Body of pancreas (tissue), 4 donors: Measurements from ENCODE around the gene POLG. TPM values are rescaled to one million over a fixed set of nuclear protein-coding genes. Genes with fewer than 3 reads are reported as not detected.
A peak's percentile ranks its signal among the peaks of the same experiment; 100 is the strongest.

Source experiments
- ATAC-seq: fragments of 150-250 bp; one replicate; pipeline ENCODE4 v1.9.1; 2016
- DNase-seq, 4 donors: peaks; one replicate each; pipeline ENCODE4 v3.0.0-alpha.2; 2019
- H3K27ac ChIP-seq, 4 donors: fragments of 200-600 bp; sonication (generic); 1 replicate in 3 of 4; 2 replicates in 1 of 4; pipeline versions ENCODE4 v1.5.1 to v1.6.1; 2016 to 2019; ENCODE audit warnings: mild to moderate bottlenecking in 1 of 4, mixed read lengths in 1 of 4, moderate library complexity in 1 of 4
- H3K27me3 ChIP-seq, 2 donors: fragments of 200-600 bp; sonication (generic); one replicate each; pipeline ENCODE4 v1.6.0; 2016; ENCODE audit warnings: mild to moderate bottlenecking in 1 of 2
- H3K36me3 ChIP-seq, 2 donors: fragments of 200-600 bp; sonication (generic); replicated peaks in 1 of 2; 2 replicates each; pipeline ENCODE4 v1.5.1; 2016; ENCODE audit warnings: low read depth in 2 of 2; ENCODE audit not compliant: insufficient read depth in 1 of 2
- H3K4me1 ChIP-seq: fragments of 200-600 bp; sonication (generic); one replicate; pipeline ENCODE4 v1.6.0; 2016
- H3K4me3 ChIP-seq, 2 donors: fragments of 200-600 bp; sonication (generic); 1 replicate in 1 of 2; 2 replicates in 1 of 2; pipeline ENCODE4 v1.5.1; 2016 to 2019
- H3K9me3 ChIP-seq, 3 donors: fragments of 200-600 bp; sonication (generic); 1 replicate in 2 of 3; 2 replicates in 1 of 3; pipeline ENCODE4 v1.5.1; 2016
- POLR2A ChIP-seq, 3 donors: fragments of 450-650 bp; IDR thresholded peaks; one replicate each; pipeline ENCODE4 v1.6.1; 2016; ENCODE audit warnings: antibody characterized with exemption in 3 of 3, mild to moderate bottlenecking in 2 of 3
- WGBS, 2 donors: methylation state at CpG; one replicate each; pipeline ENCODE4 v1.1.5; 2017; 5-methylcytosine and 5-hydroxymethylcytosine counted together
- intact Hi-C: fragments of 100-400 bp; cut with DNase I; formaldehyde crosslinking; loops from one replicate; pipeline ENCODE4 v1.15.1; 2023
- total RNA-seq, 2 donors: library from RNA; depleted of rRNA; stranded (reverse); fragments of >200 nt; gene quantifications; one replicate each; pipeline ENCODE4 v1.1.0, GENCODE V29; 2016
- TF ChIP-seq, protein P1 (sequence below), 7 experiments: fragments of 450-650 bp in 4 of 7; fragments of 200-600 bp in 3 of 7; sonication (generic) in 3 of 7; IDR thresholded peaks; one replicate each; pipeline ENCODE4 v1.5.1; 2016 to 2019; ENCODE audit warnings: antibody characterized with exemption in 7 of 7

Gene POLG
- total RNA-seq, 2 donors from 2014 or later = 60.7 to 67.2 TPM

DNA sequence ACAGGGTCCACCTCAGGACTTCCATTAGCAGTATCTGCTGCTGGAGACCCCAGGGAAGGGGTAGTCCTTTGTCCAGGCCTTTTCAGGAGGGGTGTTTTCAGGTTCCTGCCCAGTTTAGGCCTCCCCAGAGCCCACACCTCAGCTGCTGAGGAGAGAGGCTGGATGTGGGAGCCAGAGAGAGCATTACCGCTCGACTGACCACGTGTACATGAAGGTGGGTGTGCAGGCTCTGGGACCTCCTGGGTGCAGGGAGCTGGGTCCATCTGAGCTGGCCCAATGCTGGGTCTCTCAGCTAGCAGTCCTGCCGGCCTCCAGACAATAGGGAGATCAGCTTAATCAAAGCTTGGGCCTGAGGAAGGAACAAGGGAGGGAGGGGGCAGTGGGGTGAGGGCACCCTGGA is 29.1 kb upstream of the POLG start:
- H3K27me3 ChIP-seq = peaks cover 0 to 69% of the 10 kb centered on the region in 2 donors
- no peaks in the 10 kb centered on the region for H3K9me3 ChIP-seq
- H3K36me3 ChIP-seq = no peaks in the 10 kb centered on the region
- intact Hi-C loops = loop anchor here (5.0 to 10.0 kb wide), 2 partner anchors 54 to 191 kb away; no protein-coding TSS in a partner anchor
- H3K27ac ChIP-seq = no peak overlapping the region
- 23 to 43% methylated on average over 1 to 4 of the region's 4 CpGs for WGBS, 2 donors
- peaks cover 33% of the 10 kb centered on the region for H3K4me1 ChIP-seq
- H3K4me3 ChIP-seq = no peak overlapping the region
- no peak for TF ChIP-seq POLR2A (IDR thresholded peaks at IDR 0.05)
- TF ChIP-seq, protein P1, sequence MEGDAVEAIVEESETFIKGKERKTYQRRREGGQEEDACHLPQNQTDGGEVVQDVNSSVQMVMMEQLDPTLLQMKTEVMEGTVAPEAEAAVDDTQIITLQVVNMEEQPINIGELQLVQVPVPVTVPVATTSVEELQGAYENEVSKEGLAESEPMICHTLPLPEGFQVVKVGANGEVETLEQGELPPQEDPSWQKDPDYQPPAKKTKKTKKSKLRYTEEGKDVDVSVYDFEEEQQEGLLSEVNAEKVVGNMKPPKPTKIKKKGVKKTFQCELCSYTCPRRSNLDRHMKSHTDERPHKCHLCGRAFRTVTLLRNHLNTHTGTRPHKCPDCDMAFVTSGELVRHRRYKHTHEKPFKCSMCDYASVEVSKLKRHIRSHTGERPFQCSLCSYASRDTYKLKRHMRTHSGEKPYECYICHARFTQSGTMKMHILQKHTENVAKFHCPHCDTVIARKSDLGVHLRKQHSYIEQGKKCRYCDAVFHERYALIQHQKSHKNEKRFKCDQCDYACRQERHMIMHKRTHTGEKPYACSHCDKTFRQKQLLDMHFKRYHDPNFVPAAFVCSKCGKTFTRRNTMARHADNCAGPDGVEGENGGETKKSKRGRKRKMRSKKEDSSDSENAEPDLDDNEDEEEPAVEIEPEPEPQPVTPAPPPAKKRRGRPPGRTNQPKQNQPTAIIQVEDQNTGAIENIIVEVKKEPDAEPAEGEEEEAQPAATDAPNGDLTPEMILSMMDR (IDR thresholded peaks at IDR 0.05) = no peak
- DNase-seq (no peak), ATAC-seq (no peak)

DNA sequence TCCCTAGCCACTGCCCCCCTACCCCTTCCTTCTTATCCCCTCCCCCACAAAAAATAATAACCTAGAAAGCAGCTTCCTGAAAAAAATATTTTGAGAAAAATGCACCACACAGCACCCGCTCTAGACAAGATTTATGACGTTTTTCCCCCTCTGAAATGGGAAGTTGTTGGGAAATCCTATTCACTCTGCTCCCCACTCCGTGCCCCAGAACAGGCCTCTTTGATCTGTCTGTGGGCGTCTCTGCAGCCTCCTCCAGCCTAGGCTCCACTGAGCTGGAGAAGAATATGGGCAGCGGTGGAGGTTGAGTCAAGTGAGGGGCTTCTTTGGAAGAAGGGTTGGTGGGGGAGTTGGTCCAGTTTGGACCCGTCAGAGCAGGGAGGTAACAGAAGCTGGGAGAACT is 28.5 kb upstream of the POLG start:
- 19 to 31% methylated on average over 6 of the region's 6 CpGs for whole genome bisulfite sequencing, 2 donors
- H3K4me1 ChIP-seq = peaks cover 38% of the 10 kb centered on the region
- intact Hi-C loops = loop anchor here (5.0 to 10.0 kb wide), 2 partner anchors 54 to 192 kb away; no protein-coding TSS in a partner anchor

DNA sequence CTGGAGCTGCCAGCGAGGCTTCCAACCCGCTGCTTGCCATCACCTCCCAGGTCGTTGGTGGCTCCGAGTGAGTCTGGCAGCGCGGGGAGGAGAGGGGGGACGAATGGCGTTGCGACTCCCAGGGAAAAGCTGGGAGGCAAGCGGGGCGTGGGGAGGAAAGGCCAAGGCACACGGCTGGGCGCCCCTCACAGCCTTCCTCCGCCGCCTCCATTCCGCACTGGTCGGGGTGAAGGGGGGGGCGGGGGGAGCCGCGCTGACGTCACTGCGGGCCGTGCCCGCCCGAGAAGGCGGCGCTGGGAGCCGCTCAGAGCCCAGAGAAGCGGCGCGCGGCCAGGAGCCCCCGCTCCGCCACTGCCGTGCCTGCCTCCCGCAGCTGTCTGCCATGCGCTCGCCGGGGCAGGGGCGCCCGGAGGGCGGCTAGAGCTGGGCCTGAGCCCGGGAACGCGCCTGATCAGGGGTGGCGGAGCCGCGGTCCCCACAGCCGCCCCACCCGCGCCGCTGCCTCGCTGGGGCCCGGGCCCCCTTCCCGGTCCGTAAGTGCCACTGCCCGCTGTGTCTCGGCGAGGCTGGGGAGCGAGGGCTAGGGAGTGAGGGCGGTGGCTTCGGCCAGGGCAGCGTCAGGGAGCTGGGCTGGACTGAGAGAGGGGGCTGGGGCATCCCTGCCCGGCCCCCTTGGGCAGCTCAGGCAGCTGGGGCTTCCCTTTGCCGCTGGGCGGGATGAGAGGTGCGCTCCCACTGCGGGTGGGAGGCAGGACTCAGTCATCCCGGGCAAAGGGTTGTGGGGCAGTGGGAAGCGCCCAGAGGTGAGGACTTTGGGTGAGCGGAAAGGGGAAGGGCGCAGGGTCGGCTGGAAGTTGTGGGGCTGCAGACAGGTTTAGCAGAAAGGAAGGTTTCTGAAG is 27.8 kb upstream of the POLG start:
- 2 to 5% methylated on average over 9 to 72 of the region's 73 CpGs for WGBS, 2 donors
- DNase-seq = no peak
- Histone ChIP-seq H3K4me1 (peaks cover 33% of the 10 kb centered on the region), H3K36me3 (no peaks in the 10 kb centered on the region), H3K27me3 (peaks cover 0 to 56% of the 10 kb centered on the region in 2 donors), H3K9me3 (no peaks in the 10 kb centered on the region), H3K27ac (no peak overlapping the region), H3K4me3 (no peak overlapping the region)
- intact Hi-C loops = loop anchor here (5.0 to 10.0 kb wide), 2 partner anchors 55 to 192 kb away; no protein-coding TSS in a partner anchor
- TF ChIP-seq POLR2A (IDR thresholded peaks at IDR 0.05) = no peak
- TF ChIP-seq, protein P1 (IDR thresholded peaks at IDR 0.05) = no peak
- no peak for ATAC-seq

More for the DNA sequence above, 28.5 kb upstream of the POLG start:
- Histone ChIP-seq H3K4me3 (no peak overlapping the region), H3K27ac (no peak overlapping the region), H3K9me3 (no peaks in the 10 kb centered on the region), H3K27me3 (peaks cover 0 to 62% of the 10 kb centered on the region in 2 donors), H3K36me3 (no peaks in the 10 kb centered on the region)
- ATAC-seq (no peak), DNase-seq (no peak)
- TF ChIP-seq, protein P1 (IDR thresholded peaks at IDR 0.05) = no peak
- TF ChIP-seq POLR2A (IDR thresholded peaks at IDR 0.05) = no peak

DNA sequence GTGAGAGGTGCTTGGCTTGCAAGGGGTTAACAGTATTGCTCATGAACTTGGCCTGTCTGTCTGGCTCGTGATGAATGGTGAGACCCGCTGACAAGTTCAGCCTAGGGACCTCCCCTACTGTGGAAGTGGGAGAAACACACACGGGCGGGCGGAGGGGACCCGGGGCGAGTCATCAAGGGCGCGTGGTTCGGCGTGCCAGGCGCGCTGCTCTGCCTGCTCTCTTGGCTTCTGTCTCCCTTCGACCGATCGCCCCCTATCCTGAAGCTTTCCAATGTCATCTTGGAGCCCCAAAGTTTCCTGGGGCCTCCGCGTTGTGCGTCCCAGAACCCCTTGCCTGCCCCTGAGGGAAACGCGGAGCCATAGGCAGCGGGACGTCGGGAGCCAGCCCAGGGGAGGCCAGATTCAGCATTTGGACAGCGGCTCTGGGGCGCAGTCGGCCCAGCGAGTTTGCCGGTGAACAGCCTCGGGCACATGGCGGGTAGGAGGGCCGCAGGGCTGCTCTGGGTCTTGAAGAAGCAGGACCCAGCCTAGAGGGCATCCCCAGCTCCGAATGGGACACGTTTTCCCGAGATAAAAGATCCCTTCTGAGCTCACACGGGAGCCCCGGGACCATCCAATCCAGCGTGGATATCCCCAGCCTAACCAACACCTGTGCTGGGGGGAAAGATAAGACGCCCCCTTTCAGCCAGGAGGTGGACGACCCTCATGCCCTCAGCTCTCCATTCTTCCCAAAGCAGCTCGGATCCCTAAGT is 27.0 kb upstream of the POLG start:
- WGBS, 2 donors = 5 to 8% methylated on average over 12 to 40 of the region's 41 CpGs
- TF ChIP-seq POLR2A (IDR thresholded peaks at IDR 0.05) = no peak
- TF ChIP-seq, protein P1 (IDR thresholded peaks at IDR 0.05) = no peak
- H3K4me3 ChIP-seq = no peak overlapping the region
- H3K4me1 ChIP-seq = peaks cover 36% of the 10 kb centered on the region
- intact Hi-C loops = loop anchor here (5.0 to 10.0 kb wide), 2 partner anchors 56 to 193 kb away; no protein-coding TSS in a partner anchor
- ATAC-seq = peak; percentile 58
- DNase-seq = peak; percentile 71 to 79 (median 74)
- H3K27ac ChIP-seq = no peak overlapping the region
- H3K36me3 ChIP-seq = no peaks in the 10 kb centered on the region
- peaks cover 0 to 47% of the 10 kb centered on the region in 2 donors for H3K27me3 ChIP-seq
- no peaks in the 10 kb centered on the region for H3K9me3 ChIP-seq
